ENCODE measurements around the gene PID1.

Gene PID1

DNA sequence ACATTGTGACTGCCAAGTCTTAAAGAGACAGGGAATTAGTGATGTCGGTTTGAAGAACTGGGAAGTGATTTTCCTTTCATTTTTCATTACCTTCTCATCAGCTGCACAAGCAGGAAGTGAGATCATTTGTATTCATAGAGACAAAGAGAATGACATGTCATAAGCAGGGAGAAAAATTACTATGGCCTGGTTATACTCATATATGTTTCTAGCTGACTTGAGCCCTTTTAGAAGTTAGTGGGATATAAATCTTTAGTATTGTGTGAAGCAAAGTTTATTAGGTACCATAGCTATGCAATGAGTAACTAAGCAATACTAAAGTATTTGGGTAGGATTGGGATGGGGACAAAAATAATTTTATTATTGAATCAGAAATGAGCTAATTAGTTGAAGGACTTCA is 284.1 kb downstream of the PID1 start:
- Histone ChIP-seq H3K27ac (no peak overlapping the region), H3K36me3 (no peaks in the 10 kb centered on the region), H3K27me3 (ENCODE audit: insufficient read depth, low read depth, severe bottlenecking) (peaks cover 9% of the 10 kb centered on the region), H3K9me3 (ENCODE audit: severe bottlenecking) (peaks cover under 1% of the 10 kb centered on the region), H3K4me3 (ENCODE audit: low read depth, low read length) (no peak overlapping the region)
- no peak for DNase-seq
- TF ChIP-seq, protein P1, sequence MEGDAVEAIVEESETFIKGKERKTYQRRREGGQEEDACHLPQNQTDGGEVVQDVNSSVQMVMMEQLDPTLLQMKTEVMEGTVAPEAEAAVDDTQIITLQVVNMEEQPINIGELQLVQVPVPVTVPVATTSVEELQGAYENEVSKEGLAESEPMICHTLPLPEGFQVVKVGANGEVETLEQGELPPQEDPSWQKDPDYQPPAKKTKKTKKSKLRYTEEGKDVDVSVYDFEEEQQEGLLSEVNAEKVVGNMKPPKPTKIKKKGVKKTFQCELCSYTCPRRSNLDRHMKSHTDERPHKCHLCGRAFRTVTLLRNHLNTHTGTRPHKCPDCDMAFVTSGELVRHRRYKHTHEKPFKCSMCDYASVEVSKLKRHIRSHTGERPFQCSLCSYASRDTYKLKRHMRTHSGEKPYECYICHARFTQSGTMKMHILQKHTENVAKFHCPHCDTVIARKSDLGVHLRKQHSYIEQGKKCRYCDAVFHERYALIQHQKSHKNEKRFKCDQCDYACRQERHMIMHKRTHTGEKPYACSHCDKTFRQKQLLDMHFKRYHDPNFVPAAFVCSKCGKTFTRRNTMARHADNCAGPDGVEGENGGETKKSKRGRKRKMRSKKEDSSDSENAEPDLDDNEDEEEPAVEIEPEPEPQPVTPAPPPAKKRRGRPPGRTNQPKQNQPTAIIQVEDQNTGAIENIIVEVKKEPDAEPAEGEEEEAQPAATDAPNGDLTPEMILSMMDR (IDR thresholded peaks at IDR 0.05; ENCODE audit: low read depth, low read length), result no peak

DNA sequence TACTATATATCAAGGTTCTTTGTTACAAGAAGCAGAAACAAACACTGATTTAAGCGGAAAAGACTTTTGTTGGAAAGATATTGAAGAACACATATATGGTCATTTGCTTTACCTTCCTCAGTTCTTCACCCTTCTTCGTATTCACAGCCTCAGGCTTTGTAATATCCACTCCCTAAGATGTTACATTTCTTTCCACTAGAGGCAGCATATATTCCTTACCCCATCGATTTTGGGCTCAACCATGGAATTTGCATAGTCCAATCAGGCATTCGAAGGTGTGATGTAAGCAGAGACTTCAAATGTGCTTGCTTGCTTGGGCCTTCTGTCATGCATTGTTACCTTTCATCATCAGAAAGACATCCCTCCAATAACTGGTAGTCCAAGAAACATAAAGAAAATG is 287.4 kb downstream of the PID1 start:
- no peaks in the 10 kb centered on the region for H3K9me3 ChIP-seq (ENCODE audit: severe bottlenecking)
- peaks cover 9% of the 10 kb centered on the region for H3K27me3 ChIP-seq (ENCODE audit: insufficient read depth, low read depth, severe bottlenecking)
- no peaks in the 10 kb centered on the region for H3K36me3 ChIP-seq
- no peak for DNase-seq
- no peak overlapping the region for H3K4me3 ChIP-seq (ENCODE audit: low read depth, low read length)
- H3K27ac ChIP-seq, result no peak overlapping the region
- TF ChIP-seq, protein P1 (IDR thresholded peaks at IDR 0.05; ENCODE audit: low read depth, low read length), result no peak

DNA sequence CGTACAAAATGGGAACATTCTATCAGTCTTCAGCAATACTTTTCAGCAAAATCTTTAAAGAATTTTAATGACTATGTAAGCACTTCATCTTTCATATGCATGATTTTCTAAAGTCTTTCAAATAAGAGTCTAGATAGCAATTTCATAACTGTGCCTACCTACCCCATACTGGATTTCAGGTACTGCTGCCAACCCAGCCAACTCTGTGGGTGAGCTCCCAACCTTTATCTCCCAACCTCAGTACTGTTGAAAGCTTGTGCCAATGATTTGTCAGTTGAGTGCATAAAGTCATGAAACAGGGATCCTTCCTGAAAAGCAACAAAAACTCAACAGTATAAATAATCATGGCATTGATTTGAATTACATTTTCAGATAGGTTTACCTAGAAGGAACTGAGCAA is 296.9 kb downstream of the PID1 start:
- H3K36me3 ChIP-seq, result no peaks in the 10 kb centered on the region
- no peaks in the 10 kb centered on the region for H3K9me3 ChIP-seq (ENCODE audit: severe bottlenecking)
- no peak for DNase-seq
- H3K27ac ChIP-seq, result no peak overlapping the region
- peaks cover 13% of the 10 kb centered on the region for H3K27me3 ChIP-seq (ENCODE audit: insufficient read depth, low read depth, severe bottlenecking)
- H3K4me3 ChIP-seq (ENCODE audit: low read depth, low read length), result no peak overlapping the region
- TF ChIP-seq, protein P1 (IDR thresholded peaks at IDR 0.05; ENCODE audit: low read depth, low read length), result no peak
